ENCODE results near the gene RAMP2.

DNA sequence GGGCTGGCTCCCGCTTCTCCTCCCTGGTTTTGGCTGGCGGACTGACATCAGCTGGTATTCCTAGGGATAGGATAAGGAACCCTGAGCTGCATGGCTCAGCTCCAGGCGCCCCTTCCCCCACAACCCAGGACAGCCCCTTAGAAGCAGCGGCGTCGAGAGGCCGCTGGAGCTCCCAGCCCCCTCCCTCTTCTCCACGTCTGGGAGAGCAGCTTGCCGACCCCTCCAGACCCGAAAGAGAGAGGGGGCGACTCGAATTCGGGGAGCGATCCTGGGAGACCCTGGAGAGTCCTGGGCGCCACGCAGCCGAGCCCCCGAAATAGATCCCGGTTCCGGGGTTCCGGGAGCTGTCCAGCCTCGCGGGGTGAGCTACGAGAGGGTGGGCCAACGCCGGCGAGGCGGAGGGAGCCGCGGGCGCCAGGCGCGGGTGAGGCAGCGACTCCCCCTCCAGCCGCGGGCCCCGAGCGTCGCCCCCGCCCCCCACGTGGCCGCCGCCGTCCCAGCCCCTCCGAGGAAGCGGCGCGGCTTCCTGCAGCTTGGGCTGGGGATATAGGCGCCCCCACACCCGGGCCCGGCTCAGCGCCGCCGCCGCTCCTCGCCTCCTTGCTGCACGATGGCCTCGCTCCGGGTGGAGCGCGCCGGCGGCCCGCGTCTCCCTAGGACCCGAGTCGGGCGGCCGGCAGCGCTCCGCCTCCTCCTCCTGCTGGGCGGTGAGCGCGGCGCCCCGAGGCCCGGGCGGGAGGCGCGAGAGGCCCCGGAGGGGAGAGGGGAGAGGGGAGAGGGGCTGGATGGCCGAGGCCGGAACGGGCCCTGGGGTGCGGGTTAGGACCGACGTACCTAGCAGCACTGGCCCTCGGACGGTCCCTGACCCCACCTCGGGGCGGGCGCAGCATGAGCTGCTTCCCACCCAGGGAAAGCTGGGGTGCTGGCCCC lies at the start of gene RAMP2:
- TF ChIP-seq, protein P1, sequence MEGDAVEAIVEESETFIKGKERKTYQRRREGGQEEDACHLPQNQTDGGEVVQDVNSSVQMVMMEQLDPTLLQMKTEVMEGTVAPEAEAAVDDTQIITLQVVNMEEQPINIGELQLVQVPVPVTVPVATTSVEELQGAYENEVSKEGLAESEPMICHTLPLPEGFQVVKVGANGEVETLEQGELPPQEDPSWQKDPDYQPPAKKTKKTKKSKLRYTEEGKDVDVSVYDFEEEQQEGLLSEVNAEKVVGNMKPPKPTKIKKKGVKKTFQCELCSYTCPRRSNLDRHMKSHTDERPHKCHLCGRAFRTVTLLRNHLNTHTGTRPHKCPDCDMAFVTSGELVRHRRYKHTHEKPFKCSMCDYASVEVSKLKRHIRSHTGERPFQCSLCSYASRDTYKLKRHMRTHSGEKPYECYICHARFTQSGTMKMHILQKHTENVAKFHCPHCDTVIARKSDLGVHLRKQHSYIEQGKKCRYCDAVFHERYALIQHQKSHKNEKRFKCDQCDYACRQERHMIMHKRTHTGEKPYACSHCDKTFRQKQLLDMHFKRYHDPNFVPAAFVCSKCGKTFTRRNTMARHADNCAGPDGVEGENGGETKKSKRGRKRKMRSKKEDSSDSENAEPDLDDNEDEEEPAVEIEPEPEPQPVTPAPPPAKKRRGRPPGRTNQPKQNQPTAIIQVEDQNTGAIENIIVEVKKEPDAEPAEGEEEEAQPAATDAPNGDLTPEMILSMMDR (IDR thresholded peaks at IDR 0.05): peak in 1 of 3 experiments; percentile 13
- TF ChIP-seq EP300 (IDR thresholded peaks at IDR 0.05): no peak
- TF ChIP-seq POLR2AphosphoS5 (IDR thresholded peaks at IDR 0.05): no peak
- no peak for TF ChIP-seq POLR2A (IDR thresholded peaks at IDR 0.05; ENCODE audit: low read depth)
